ENCODE results near the gene PRKAR2B.
"Not testable (repeated sequence)": the region's sequence is repeated elsewhere in the genome, so short reads cannot be mapped to it uniquely, and the experiment has no call there.

Gene PRKAR2B

GRCh38 chr7:107048783-107049418 lies 4.4 kb downstream of the PRKAR2B start:
- DNase-seq (ENCODE audit: low spot score), result no peak

DNA sequence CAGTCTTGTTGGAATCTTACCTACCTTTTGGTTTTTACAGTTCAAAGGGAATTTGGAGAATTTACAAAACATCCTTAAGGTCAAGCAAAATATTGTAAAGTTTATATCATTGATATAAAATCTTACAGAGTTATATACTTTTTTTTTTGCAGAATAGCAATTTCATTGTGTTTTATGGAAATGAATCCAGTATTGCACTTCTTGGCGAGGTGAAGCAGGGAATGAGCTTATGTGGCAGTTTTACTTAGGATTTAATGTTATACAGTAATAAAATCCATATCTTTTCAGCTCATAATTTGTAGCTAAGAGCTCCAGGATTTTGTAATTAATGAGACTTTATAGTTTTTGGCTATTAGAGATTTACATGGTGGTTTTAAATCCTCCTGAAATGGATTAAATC lies 5.0 kb downstream of the PRKAR2B start:
- DNase-seq (ENCODE audit: low spot score), result no peak

DNA sequence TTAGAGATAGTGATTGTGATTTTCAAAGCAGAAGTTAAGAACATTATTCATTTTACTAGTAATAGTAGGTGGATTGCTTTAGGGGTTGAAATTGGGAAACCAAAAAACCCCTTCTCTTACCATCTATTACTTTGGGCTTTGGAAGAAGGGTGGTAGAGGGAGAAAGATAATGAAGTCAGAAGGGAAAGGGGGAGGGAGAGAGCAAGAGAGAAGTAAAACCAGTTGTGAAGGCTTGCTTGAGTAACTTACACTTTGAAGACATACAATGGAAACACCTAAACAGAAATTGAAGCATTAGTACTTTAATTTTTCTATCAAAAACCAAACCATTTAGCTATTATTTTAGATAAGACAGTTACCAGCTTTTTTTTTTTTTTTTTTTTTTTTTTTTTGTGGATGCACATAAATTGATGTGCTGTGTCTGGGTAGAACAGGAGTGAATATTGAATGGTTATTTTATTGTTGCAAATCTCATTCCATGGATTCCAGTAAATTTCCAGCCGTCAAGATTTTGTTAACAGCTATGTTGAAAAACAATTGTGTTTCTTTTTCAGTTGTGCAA lies 5.5 kb downstream of the PRKAR2B start:
- no peak for DNase-seq (ENCODE audit: low spot score)

DNA sequence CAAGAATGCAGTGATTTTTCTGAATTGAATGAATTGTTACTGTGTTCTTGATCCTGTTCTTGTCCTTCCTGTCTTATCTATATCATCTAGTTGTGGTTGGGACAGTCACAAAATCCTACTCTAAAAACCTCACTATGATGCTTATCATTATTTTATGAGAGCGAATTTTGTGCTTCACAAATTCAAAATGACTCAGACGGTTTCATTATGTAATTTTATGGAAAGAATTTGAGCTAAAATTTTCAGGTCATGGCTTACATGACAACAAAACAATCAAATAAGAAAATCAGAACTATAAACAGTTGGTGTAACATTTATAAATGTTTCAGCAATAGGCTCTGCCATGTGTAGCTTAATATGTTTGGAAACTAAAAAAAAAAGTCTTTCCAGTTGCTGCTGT lies 6.9 kb downstream of the PRKAR2B start:
- peak; percentile 59 for DNase-seq (ENCODE audit: low spot score)

DNA sequence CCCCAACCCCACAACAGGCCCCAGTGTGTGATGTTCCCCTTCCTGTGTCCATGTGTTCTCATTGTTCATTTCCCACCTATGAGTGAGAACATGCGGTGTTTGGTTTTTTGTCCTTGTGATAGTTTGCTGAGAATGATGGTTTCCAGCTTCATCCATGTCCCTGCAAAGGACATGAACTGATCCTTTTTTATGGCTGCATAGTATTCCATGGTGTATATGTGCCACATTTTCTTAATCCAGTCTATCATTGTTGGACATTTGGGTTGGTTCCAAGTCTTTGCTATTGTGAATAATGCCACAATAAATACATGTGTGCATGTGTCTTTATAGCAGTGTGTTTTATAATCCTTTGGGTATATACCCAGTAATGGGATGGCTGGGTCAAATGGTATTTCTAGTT lies 10.5 kb downstream of the PRKAR2B start:
- not testable (repeated sequence) for DNase-seq (ENCODE audit: low spot score)

GRCh38 chr7:107056058-107056457 lies 11.6 kb downstream of the PRKAR2B start:
- DNase-seq (ENCODE audit: low spot score), result not testable (repeated sequence)

DNA sequence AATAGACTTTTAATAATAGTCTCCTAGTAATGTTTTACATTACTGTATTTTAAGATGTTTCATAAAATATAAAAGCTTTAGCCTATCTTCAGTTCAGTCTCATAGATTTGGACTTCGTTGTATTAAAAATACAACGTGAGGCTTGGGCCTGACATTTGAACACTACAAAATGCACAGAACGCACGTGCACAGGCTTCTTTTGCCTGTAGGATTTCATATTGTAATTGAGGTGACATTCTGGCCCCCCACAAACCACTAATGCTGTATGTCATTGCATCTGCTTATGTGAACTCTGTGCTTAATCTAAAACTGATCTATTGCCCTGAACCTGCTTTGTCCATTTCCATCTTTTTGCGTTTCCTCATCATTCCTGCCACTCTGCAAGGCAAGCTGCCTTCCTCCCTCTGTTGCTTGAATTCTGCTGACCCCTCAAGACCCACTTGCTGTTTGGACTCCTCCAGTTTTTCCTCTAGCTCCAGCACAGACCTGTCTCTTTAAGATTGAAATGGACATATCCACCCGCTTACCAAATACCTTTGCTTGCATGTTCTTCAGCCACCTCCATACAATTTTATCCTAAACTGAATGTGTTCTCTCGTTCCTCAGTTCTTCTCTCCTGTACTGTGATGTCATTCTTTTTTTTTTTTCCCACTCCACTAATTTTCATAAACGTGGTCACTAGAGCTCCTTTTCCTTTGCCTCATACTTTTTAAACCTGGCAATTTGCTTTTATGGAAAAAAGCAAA lies 12.4 kb downstream of the PRKAR2B start:
- no peak for DNase-seq (ENCODE audit: low spot score)

GRCh38 chr7:107057474-107057833 lies 12.9 kb downstream of the PRKAR2B start:
- no peak for DNase-seq (ENCODE audit: low spot score)

DNA sequence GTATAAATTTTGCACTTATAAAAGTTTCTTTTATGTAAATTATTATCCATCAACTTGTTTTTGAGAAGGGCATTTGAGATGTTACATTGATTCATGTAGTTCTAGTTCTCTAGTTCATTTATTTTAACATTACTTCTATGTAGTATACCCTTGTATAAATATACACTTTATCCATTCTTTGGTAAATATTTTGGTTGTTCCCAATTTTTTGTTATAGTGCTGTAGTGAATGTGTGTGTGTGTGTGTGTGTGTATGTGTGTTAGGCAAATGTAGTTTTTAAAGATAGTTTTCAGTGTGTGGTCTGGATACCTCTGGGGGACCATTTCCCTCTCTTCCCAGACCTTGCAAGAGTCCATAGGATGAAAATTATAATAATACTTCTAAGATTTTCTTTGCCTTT lies 15.0 kb downstream of the PRKAR2B start:
- DNase-seq (ENCODE audit: low spot score), result no peak

DNA sequence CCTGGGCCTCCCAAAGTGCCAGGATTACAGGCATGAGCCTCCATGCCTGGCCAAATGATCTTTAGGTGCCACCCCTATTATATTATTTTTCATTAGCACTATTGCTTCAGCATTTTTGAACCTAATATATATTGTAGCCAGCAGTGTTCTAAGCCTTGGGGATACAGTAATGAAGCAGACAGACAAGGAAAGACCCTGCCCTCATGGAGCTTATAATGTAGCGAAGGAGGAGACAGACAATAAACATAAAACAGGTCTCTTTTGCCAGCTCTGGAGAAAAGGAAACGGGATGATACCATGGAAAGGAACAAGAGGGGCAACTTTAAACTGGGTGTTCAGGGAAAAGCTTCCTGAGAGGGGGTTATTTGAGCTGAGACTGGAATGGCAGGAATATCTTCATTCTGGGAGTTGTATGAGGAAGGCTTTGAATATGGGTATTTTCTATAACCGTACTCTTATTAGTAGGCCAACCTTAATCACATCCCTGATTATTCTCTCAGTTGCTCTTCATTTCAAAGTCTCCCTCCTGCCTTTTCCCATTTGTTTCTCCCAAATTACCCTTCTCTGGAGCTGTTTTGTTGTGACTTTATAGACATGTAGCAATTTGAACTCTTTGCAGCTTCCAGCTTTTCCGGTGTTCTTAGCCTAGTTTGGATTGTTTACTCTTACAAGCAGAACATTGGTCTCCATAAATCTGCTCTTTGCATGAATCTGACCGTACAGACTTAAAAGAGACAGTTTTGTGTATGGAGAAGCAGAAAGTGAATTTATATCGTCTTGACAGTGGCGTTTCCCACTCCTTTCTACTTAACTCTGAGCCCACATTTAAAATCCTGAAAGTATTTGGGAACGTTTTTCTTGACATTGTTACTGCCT lies 19.0 kb downstream of the PRKAR2B start:
- no peak for DNase-seq (ENCODE audit: low spot score)

DNA sequence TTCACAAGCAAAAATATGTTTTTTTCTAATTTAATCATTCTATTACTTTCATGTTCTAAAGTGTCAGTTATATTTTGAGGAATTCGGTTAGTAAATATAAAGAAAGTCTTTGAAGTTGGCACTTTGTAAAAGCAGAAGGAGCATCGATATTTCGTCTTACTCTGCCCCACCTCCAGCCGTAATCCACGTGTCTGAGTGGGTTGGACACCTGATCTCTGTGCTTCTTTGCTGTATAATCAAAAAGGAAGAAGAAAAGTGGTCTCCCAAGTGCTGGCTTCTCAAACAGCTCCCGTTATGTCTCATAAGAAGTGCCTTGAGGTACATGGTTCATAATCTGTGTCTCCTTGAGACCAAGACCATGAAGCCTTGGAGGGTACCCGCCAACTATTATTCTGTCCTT lies 19.8 kb downstream of the PRKAR2B start:
- DNase-seq (ENCODE audit: low spot score), result no peak

GRCh38 chr7:107065929-107066247 lies 21.4 kb downstream of the PRKAR2B start:
- DNase-seq (ENCODE audit: low spot score), result no peak

DNA sequence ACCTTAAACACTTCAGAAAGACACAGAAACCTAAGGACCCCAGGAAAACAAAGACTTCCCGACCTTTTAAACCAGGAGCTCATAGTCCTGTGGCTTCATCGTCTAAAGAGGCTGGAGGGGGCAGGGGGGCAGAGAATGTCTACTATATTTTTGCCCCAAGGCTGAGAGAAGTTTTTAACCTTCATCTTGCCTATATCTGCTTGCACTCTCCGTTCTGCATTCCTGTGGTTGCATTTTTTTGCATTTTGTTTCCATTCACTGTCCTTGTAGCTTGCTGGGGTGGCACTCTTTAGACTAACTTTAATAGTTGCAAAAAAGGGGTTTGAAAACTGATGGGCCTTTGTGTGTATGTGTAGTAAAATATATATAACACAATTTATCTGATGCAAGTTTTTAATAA lies 23.7 kb downstream of the PRKAR2B start:
- DNase-seq (ENCODE audit: low spot score), result no peak

- DNase-seq (ENCODE audit: low spot score), result no peak
These were observed 25.0 kb downstream of the PRKAR2B start for GRCh38 chr7:107069457-107069856.

DNA sequence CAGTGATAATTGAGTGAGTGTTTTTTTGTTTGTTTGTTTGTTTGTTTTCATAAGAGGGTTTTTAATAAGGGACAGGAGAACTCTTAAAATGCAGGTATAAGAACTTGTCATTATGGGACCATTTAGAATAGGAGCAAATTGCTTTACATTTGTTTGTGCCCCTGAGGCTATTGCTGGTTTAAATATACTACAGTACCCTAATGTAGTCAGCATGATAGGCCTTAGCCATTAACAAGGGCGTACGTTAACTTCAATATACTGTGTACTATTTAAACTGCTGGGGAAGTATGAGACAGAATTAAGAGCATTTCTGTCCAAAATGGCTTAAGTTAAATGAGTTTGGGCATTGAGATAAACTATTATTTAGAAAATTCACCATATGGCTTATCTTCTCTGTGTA lies 26.2 kb downstream of the PRKAR2B start:
- DNase-seq (ENCODE audit: low spot score), result no peak

- DNase-seq (ENCODE audit: low spot score), result no peak
These were observed 26.6 kb downstream of the PRKAR2B start for GRCh38 chr7:107071129-107071528.

- no peak for DNase-seq (ENCODE audit: low spot score)
These were observed 27.6 kb downstream of the PRKAR2B start for GRCh38 chr7:107072133-107072532.

GRCh38 chr7:107075863-107076574 lies 31.5 kb downstream of the PRKAR2B start:
- no peak for DNase-seq (ENCODE audit: low spot score)

DNA sequence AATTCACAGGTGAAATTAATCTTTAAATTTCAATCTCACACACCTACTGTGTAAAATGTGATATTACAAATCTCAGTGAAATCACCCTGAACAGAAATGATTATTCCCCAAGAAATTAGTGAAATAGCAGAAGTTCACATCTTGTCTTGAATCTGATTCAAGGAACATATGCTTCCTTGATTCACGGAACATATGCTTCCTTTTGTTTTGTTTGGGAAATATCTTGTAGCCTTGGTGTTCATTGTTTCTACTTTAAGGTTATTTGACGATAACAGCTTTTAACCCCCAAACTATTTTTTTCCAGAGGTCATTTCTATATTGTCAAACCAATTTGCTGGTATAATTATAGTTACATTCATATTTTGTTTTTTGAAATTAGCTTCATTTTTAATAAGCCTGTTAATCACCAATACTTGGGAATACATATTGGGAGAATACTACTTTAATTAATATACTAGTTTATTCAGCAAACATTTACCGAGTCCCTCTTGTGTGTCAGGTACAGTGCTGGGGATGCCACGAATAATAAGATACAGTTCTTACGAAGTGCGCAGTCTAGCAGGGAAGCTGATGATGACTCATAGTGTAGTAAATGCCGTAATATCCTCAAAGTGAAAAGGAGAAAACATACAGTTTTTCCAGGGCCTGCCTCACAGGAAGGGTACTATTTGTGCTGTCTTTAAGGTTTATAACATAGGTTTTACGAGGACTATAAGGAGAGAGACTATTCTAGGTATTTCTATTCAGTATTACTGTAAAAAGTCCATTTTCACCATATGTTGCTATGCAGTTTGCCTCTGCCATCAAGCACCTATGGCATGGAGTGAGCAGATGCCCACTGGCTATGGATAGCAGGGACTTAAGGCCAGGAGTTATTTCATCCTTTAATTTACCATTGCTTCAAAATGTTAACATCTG lies 32.5 kb downstream of the PRKAR2B start:
- peak; percentile 35 for DNase-seq (ENCODE audit: low spot score)

- no peak for DNase-seq (ENCODE audit: low spot score)
These were observed 33.4 kb downstream of the PRKAR2B start for GRCh38 chr7:107077699-107078516.

Measured in COLO829 (cell line).